Sigmoid colon (tissue), 4 donors: ENCODE measurements around the gene EIF2B4.

Experiments
- EP300 ChIP-seq, 4 donors: sonication (generic); formaldehyde crosslinking; IDR thresholded peaks; one replicate each; pipeline ENCODE4 v1.6.1; 2017; ENCODE audit warnings: antibody characterized with exemption in 4 of 4
- POLR2A ChIP-seq, 2 donors: fragments of 450-650 bp; IDR thresholded peaks; one replicate each; pipeline ENCODE4 v1.6.1; 2016; ENCODE audit warnings: antibody characterized with exemption in 2 of 2, mild to moderate bottlenecking in 2 of 2, moderate library complexity in 2 of 2
- POLR2AphosphoS5 ChIP-seq, 4 donors: sonication (generic); formaldehyde crosslinking; IDR thresholded peaks; one replicate each; pipeline ENCODE4 v1.6.1; 2017; ENCODE audit warnings: antibody characterized with exemption in 4 of 4
- TF ChIP-seq, protein P1 (sequence below), 4 experiments: fragments of 450-650 bp in 3 of 4; fragments of 200-600 bp in 1 of 4; IDR thresholded peaks; one replicate each; pipeline ENCODE4 v1.5.1; 2016 to 2019; ENCODE audit warnings: antibody characterized with exemption in 4 of 4, mild to moderate bottlenecking in 3 of 4, moderate library complexity in 2 of 4

GRCh38 chr2:27377618-27378095 lies 7.5 kb upstream of the EIF2B4 start:
- TF ChIP-seq POLR2AphosphoS5 (IDR thresholded peaks at IDR 0.05) (no peak), POLR2A (IDR thresholded peaks at IDR 0.05) (no peak), EP300 (IDR thresholded peaks at IDR 0.05) (no peak)
- TF ChIP-seq, protein P1, sequence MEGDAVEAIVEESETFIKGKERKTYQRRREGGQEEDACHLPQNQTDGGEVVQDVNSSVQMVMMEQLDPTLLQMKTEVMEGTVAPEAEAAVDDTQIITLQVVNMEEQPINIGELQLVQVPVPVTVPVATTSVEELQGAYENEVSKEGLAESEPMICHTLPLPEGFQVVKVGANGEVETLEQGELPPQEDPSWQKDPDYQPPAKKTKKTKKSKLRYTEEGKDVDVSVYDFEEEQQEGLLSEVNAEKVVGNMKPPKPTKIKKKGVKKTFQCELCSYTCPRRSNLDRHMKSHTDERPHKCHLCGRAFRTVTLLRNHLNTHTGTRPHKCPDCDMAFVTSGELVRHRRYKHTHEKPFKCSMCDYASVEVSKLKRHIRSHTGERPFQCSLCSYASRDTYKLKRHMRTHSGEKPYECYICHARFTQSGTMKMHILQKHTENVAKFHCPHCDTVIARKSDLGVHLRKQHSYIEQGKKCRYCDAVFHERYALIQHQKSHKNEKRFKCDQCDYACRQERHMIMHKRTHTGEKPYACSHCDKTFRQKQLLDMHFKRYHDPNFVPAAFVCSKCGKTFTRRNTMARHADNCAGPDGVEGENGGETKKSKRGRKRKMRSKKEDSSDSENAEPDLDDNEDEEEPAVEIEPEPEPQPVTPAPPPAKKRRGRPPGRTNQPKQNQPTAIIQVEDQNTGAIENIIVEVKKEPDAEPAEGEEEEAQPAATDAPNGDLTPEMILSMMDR (IDR thresholded peaks at IDR 0.05) = no peak
